Upper lobe of left lung (tissue), 4 donors: Measurements from ENCODE around the gene CRISP3.
"Not testable (repeated sequence)": the region's sequence is repeated elsewhere in the genome, so short reads cannot be mapped to it uniquely, and the experiment has no call there.

Source experiments
- CTCF ChIP-seq, 6 experiments: fragments of 450-650 bp in 4 of 6; fragments of 200-600 bp in 2 of 6; sonication (generic) in 2 of 6; IDR thresholded peaks; one replicate each; pipeline ENCODE4 v1.5.1; 2016 to 2019; ENCODE audit warnings: antibody characterized with exemption in 6 of 6
- POLR2AphosphoS5 ChIP-seq, 2 donors: sonication (generic); formaldehyde crosslinking; IDR thresholded peaks; one replicate each; pipeline ENCODE4 v1.5.1; 2017; ENCODE audit warnings: antibody characterized with exemption in 2 of 2

DNA sequence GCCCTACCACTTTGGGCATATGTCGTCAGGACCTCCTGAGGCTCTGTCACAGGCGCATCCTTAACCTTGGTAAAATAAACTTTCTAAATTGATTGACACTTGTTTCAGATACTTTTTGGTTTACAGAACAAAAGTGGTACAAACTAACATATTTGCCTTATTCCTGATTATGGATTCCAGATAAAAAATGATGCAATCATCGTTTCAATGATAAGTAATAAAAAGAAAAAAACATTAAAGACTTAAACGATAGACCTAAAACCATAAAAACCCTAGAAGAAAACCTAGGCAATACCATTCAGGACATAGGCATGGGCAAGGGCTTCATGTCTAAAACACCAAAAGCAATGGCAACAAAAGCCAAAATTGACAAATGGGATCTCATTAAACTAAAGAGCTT is 20.3 kb downstream of the CRISP3 start:
- TF ChIP-seq POLR2AphosphoS5, CTCF (IDR thresholded peaks at IDR 0.05): not testable (repeated sequence)
